ENCODE results near the gene MECR.
"Not testable (repeated sequence)": the region's sequence is repeated elsewhere in the genome, so short reads cannot be mapped to it uniquely, and the experiment has no call there.

MECR gene

DNA sequence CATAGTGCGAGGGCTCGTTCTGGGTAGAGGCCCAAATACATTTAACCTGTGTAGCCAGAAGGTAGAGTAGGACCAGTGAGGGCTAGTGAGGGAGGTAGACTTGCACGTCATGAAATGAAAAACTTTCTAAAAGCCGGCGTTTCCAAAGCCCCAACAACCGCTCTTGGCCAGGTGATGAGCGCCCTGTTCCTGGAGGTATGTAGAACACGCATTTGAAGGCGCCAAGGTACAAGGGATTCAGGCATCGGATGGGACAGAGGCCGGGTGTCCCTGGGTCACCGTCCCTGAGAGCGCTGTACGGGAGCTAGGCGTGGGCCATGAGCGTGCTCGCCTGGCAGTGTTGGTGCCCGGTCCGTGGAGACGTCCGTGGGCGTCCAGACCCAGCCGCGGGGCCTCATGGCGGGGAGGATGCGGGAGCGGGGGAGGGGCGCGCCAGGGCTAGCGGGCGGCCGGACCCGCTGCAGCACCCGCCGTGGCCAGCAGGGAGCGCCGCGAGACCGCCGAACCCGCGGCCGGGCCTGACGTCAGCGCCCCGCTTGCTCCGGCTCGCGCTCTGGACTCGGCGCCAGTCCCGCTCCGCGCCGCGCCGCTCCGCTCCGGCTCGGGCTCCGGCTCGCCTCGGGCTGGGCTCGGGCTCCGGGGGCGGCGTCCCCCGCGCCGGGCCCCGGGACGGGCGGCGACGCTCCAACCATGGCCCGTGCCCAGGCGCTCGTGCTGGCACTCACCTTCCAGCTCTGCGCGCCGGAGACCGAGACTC is 5.4 kb upstream of the MECR start, which contains the start of gene PTPRU:
Gene PTPRU (plus strand): TSS at position 568 of the 757 bp plus-strand sequence. CDS start 123 bp downstream, at position 691.
- peak; percentile 38 to 65 for DNase-seq

- DNase-seq = not testable (repeated sequence)
Measured at GRCh38 chr1:29234881-29235280, 4.1 kb upstream of the MECR start.

DNA sequence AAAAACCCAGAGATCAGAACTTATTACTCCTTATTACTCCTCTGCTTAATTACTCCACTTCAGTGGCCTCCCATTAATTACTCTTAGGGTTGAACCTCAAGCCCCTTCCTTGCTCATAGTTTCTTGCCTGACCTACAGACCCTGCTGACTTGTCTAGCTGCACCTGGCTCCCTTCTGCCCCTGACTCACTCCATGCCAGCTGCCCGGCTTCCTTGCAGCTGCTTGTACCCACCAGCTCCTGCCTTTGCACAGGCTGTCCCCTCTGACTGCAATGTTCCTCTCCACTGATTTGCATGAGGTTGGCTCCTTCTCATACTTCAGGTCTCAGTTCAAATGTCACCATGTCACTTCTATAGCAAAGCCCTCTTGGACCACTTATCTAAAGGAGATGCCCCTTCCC is 3.7 kb upstream of the MECR start:
- DNase-seq = no peak

DNA sequence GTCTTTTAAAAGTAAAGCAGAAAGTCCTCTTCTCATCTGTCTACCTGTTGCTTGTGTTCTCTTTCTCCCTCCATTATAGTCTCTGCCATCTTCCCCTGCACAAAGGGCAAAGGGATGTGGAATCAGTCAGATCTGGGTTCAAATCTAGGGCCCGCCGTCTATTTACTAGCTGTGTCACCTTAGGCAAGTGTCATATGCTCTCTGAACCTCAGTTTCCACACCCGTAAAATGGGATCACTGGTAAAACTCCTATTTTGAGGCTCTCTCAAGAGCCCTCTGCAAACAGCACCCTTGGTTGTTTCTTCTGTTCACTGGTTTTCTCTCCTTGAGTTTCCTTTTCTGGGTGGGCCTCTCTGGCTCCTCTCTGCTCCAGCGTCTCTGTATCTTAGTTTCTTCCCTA is 3.0 kb upstream of the MECR start:
- DNase-seq = no peak

- DNase-seq = no peak
Measured at GRCh38 chr1:29232387-29232786, 1.7 kb upstream of the MECR start.

GRCh38 chr1:29230204-29230552 is 556 bp downstream of the MECR start:
- DNase-seq = no peak

GRCh38 chr1:29227511-29227910 is 3.2 kb downstream of the MECR start:
- no peak for DNase-seq

GRCh38 chr1:29225361-29225760 is 5.4 kb downstream of the MECR start:
- DNase-seq = no peak

DNA sequence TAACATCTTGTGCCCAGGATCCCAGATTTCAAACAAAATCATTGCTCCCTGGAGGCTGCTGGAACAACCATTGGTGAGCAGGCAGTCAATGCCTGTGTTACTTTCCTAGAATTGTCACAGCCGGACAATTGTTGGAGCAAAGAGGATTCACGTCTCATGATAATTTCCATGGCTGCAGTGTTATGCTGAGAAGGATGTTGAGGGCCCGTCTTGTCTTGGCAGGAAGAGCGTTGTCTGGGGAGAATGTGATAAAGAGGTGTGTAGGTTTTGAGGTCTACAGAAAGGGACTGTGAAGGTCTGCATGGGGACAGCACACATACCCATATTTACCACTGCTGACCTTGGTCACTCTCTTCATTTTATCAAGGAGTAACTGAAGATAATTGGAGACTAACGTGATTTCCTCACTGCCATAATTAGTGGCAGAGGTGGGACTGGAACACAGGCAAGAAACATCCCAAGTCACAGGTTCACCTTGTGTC is 6.3 kb downstream of the MECR start:
- no peak for DNase-seq

GRCh38 chr1:29223521-29223920 is 7.2 kb downstream of the MECR start:
- no peak for DNase-seq

DNA sequence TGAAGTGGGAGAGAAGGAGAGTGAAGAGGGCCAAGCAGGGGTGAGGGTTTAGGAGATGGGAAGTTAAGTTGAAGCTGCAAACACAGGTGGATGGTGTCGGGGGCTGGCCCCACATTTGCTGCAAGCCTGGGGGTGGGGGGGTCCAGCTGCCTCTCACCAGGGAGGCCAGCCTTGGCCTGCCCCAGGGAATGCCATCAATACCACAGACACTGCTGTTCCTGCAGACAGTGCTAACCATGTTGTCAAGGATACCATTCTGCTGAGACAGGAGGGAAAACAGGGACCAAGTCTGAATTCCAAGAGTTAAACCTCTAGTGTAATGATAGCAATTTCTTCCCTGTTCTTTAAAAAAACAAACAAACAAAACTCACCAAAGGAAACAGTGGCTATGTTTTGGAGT is 8.0 kb downstream of the MECR start:
- no peak for DNase-seq

GRCh38 chr1:29222260-29222659 is 8.5 kb downstream of the MECR start:
- not testable (repeated sequence) for DNase-seq

- no peak for DNase-seq
Measured at GRCh38 chr1:29221296-29221695, 9.4 kb downstream of the MECR start.

GRCh38 chr1:29218223-29218622 is 12.5 kb downstream of the MECR start:
- DNase-seq = no peak

DNA sequence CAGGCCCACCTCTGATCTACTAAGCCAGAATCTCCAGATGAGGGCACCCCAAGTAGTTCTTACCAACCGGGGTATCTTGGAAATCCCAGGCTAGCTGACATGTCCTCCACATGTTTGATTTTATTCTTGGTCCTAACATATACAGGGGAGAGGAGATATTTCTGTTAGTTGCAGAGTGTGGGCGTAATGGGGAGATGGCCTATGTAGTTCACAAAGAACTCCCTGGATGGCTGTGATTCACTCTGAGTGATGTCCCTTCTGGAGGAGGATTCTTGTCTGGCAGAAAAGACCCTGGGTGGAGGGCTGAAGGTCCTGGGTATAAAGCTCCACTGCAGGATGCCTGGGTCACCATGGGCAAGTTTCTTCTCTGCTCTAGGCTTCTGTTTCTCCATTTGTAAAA is 13.1 kb downstream of the MECR start:
- no peak for DNase-seq

DNA sequence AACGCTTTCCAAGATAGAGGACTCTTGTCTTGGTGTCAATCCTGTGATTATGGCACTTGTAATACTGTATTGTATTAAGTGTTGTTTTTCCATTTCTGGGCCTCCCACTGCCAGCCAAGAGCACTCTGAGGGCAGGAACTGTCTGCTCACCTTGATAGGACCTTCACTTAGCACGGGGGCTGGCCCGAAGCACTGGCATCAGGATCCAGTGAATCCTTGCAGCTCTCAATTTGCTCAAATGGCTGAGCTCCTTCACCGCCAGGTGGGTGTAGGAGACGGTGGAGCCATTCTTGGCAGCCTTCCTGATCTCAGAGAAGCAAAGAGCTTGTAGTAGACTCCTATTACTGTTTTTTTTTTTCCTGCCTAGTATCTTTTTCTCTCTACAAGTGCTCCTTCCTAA is 17.7 kb downstream of the MECR start:
- DNase-seq = no peak

- DNase-seq = no peak
Measured at GRCh38 chr1:29211086-29212030, 19.4 kb downstream of the MECR start.

GRCh38 chr1:29210278-29211085 is 20.3 kb downstream of the MECR start:
- DNase-seq = no peak

DNA sequence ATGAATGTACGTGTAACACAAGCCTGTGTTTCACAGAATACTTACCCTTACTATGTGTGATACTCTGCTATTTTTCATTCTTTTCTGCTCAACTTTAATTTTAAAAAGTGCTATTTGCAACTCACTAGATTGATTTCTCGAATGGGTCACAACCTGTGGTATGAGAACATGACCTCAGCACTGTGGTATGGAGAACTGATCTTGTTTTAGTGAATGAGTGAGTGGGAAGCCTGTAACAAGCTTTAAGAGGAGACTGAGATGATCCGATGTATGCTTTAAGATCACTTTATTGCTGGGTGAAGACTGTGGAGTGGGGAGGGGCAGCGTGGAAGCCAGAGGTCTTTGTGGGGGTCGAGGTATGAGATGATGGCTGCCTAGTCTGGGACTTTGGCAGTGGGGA is 21.6 kb downstream of the MECR start:
- DNase-seq = no peak

- DNase-seq = no peak
Measured at GRCh38 chr1:29208442-29208841, 22.3 kb downstream of the MECR start.

- DNase-seq = peak; percentile 81 to 84
Measured at GRCh38 chr1:29202584-29203340, 28.0 kb downstream of the MECR start.

DNA sequence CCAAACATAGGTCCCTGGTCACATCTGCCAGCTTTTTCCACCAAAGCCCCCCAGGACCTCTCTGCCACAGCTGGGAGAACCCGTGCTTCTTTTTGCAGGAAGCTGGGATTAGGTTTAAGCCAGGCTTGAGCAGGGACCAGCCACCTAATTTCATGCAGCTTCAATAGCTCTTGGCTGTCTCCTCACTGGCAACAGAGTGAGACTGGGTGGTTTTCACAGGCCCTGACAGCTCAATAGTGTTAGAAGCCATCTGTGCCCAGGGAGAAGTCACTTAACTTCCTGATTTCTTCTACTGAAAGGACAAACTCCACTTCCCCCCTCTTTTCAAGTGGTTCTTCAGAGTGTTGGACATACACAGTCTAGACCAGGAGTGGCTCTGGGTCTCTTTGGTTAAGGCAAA is 28.7 kb downstream of the MECR start:
- no peak for DNase-seq

All from hippocampal formation (tissue), 2 donors.